Stimulated activated naive CD4-positive, alpha-beta T cell (primary cell): ENCODE results near the gene FAM229A.
"Not testable (repeated sequence)": the region's sequence is repeated elsewhere in the genome, so short reads cannot be mapped to it uniquely, and the experiment has no call there.

Source experiments
- DNase-seq, 6 experiments: peaks; one replicate each; lab custom pipeline; 2025; lab: John Stamatoyannopoulos, UW

FAM229A gene, protein sequence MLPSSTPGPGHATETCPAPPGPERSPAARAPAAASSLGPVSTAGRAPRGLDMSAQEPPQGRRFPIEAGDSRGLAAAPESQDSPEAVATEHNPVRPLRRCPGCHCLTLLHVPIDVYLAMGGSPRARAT

DNA sequence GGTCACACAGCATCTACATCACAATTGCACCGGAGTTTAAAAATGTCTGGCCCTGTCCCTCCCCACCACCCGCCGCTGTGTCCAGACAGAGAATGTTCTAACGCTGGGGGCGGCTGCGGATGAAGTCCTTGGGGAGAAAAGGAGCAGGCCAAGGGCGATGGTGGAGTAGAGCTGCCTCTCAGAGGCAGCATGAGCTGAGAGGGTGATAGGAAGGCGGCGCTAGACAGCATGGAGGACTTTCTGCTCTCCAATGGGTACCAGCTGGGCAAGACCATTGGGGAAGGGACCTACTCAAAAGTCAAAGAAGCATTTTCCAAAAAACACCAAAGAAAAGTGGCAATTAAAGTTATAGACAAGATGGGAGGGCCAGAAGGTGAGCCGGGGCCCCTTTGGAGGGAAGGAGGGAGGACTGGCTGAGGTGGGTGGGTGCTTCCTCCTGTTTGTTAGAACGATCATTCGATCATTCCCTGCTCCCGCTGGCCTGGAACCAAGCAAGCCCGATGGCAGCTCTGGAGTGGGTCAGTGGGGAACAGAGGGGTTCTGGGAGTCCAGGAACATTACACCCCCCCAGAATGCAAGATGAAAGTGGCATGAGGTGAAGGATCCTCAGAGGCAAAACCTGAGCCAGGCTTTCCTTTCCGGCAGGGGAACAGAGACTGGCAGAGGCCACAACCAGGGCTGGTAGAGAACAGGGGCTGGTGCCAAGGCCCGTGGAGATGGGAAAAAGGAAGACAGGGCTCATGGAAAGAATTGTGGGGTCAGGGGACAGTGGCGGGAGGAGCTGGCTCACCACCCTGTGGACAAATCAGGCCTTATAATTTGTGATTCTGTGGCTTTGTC is at the start of gene FAM229A, which contains the start of gene TSSK3:
TSS of gene FAM229A (minus strand) at position 12 of the 840 bp plus-strand sequence. CDS start 394 bp downstream, outside the sequence.
TSS of gene TSSK3 (plus strand) at position 66 of the 840 bp plus-strand sequence. CDS start at position 229, 163 bp downstream.
- no peak for DNase-seq

DNA sequence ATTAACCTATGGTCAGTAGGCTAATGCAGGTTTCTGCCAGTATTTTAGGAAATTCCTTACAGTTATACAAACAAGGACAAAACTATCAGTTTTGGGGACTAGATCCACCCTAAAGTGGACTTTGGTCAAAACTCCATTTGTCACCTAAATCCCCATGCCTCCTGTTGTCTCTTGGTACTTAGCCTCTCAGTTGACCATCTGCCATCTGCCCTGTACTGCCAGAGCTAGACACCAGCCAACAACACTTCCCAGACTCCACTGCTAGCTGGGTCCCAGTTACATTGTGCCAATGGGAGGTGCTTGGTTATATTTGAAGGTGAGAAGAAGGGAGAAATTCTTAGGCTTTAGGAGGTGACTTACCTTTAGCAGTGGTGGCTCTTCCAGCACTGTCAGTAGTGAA is 49.0 kb upstream of the FAM229A start:
- no peak for DNase-seq

DNA sequence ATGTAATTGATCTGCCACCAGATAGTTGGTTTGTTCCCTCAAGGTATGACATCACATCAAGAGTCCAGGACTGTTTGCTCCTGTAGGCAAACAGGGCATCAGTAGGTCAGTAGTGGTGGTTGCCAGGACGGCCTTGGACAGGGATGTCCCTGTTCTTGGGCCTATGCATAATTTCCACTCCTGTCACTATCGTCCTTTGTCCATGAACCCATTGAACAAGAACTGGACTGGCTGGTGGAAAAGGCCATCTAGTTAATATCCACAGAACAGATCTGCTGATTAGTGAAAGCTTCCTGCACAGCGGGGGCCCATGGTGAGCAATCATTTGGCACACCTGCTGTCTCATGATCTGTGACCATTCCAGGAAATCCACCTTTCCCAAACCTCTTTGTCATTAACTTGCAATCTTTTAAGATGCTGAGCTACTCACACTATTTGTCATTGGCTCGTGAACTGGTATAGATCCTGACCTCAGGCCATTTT is 44.4 kb upstream of the FAM229A start:
- no peak for DNase-seq

DNA sequence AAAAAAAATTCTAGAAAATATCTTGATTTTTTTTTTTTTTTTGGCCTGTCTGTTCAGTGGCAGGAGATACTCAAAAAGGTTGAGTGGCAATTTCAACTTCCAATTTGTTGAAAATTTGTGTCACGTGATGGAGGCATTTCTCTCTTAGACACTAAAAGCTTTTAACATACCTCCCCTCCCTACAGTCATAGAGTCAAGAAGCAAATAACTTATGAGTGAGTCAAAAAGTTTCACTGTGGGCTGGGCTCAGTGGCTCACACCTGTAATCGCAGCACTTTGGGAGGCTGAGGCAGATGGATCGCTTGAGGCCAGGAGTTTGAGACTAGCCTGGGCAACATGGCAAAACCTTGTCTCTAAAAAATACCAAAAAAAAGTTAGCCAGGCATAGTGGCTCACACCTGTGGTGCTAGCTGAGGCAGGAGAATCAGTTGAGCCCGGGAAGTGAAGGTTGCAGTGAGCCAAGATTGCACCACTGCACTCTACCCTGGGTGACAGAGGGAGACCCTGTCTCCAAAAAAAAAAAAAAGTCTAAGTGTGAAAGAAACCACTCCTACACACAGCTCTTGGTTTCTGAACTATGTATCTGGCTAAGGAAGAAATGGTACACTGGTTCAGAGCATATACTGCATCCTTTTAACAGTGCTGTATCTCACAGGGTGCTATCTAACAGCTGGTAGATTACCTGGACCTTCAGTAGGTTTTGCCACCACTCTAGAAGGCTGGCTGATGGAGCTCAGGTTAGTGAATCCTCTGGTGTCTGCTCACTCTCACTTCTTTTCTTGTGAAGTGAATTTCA is 43.6 kb upstream of the FAM229A start:
- no peak for DNase-seq

DNA sequence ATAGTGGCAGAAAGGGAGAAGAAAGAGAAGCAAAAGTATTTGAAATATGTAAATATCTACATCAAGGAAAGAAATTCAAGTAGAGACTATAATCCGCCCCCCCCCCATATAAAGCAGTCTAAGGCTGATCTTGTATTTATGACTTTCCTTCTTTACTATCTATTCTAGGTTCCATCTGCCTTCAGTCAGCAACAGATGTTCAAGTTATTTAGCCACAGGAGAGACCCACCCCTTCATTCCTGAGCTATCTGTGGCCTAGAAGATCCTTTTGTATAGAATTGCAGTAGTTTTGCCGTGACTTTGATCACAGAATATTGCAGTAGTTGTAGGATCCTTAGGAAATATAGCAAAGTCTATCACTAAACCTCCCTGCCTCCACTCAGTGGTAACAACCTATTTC is 42.7 kb upstream of the FAM229A start:
- no peak for DNase-seq

DNA sequence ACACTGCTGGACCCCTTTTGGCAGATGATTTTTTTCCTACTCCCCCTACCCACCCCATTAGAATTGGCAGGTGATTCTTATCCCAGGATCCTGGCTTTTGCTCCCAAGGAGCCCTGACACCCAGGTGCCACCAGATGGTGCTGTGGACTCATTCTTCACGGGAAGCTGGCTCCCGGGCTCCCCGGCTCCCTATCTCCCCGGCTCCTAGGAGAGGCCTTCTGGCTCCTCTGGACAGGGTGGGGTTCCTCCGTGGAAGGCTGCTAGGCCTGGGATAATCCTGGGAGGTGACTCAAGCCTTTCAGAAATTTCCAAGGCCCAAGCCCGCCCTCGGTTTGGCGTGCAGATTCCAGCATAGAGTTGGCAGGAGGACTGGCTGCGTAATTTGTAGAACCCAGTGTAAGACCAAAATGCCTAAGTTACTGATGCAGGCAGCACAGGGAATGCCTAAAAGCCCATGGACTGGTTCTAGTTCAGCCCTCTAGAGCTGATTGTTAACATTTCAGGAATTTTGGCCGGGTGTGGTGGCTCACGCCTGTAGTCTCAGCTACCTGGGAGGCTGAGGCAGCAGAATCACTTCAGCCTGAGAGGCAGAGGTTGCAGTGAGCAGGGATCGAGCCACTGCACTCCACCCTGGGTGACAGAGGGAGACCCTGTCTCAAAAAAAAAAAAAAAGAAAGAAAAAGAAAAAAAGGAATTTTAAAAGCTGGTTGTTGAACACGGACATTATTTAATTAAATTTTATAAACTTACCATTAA is 38.8 kb upstream of the FAM229A start:
- DNase-seq = peak; percentile 3 to 44 (median 26)

DNA sequence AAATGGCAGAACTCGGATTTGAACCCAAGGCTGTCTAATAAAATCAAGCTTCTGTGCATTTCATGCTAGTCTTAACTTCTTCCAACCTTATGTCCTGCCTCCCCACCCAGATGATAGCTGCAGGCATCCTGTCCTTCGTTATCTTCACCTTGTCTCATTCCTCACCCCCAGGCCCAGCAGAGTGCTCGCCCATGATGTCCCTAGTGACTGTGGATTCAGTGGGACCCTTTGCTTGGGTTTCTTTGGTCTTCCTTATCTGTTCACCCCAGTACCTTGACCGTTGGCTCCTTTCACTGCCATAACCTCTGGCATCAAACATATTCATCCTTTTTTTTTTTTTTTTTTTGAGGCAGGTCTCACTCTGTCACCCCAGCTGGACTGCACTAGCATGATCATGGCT is 37.6 kb upstream of the FAM229A start:
- DNase-seq = no peak

DNA sequence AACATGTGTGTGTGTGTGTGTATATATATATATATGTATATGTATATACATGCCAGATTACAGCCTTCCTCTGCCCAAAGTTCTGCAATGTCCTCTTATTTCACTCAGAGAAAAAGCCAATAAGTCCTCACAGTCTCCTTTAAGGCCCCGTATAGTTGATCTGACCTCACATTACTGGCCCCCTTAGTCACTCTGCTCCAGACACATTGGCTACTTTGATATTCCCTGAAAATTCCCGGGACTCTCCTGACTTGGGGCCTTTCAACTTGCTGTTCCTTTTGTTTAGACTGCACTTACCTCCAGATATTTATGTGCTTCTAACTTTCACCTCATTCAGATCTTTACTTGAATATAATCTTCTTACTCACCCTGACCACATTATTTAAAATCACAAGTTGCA is 36.1 kb upstream of the FAM229A start:
- no peak for DNase-seq

DNA sequence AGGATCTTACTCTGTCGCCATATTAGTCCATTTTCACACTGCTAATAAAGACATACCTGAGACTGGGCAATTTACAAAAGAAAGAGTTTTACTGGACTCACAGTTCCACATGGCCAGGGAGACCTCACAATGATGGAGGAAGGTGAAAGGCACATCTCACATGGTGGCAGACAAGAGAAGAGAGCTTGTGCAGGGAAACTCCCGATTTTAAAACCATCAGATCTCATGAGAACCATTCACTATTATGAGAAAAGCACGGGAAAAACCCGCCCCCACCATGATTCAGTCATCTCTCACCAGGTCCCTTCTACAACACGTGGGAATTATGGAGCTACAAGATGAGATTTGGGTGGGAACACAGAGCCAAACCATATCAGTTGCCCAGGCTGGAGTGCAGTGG is 34.2 kb upstream of the FAM229A start:
- DNase-seq = not testable (repeated sequence)

DNA sequence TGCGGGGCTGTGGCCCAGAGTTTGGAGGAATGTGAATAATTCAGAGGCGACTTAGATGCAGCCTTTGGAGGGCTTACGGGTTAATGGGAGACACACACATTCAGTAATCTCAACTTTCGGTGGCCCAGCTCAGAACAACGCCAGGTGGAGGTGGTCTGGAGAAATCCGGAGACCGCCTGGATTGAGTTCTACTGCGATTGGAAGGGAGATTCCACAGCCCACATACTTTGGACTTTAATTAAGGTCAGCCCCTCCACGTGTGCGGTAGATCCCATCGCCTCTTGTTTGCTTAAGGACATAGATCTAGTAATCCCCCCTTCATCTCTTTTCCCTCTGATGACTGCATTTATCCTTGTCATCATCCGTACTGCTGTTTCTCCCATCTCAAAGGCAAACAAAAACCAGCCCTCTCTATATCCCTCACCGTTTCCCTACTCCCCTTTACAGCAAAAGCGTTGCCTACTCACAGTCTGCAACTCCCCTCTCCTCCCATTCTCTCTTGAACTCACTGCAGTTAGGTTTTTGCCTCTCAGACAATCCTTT is 32.7 kb upstream of the FAM229A start:
- peak in 1 of 6 experiments; percentile 22 for DNase-seq

DNA sequence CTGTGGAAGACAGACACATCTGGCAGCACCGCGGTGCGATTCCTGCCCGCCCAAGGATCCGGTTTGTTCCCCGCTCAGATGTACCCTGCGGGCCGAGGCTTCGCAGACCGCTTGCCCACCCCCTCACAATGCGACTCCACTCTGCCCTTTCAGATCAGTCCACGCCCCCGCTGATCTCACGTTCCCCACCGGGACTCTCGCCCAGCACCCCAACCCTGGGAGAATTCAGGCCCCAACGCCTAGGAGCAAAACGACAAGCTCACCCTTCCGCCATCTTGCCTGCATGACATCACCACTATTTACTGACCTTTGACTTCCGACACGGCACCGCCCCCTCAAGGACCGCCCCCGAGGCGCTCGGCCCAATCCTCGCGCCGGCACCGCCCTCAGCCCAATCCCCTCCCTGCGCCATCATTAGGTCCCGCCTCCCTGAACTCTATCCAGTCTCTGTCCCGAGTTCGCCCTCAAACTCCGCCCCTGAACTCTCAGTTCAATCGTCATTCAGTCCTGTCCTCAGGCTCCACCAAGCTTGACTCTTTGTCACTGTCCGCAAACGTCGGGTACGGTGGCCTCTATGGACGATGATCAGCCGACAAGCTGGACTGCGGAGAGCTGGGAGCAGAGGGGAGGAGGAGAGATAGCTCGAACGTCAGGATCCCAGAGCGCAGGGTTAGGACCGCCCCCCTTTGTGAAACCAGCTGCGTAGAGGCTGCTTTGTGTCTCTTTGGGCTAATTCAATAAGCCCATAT is 32.0 kb upstream of the FAM229A start, which contains the start of gene BSDC1:
TSS of gene BSDC1 (minus strand) at position 301 of the 749 bp plus-strand sequence. CDS start at position 274, 27 bp downstream.
- peak; percentile 94 to 99 (median 97) for DNase-seq

DNA sequence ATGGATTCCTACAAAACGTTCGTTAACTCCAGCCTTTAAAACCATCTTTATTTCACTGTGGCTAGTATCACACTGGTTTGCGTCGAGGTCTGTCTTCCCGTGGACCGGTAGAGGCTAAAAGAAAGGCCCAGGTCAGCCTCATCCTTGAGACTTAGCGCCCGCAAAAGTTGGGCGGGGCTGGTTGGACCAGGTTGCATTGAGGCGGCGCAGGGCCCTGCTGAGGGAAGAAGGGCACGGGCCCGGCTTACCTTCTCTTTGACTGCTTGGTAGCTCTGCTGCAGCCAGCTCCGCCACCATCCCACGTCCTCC is 31.5 kb upstream of the FAM229A start:
- peak in 1 of 6 experiments; percentile 57 for DNase-seq

DNA sequence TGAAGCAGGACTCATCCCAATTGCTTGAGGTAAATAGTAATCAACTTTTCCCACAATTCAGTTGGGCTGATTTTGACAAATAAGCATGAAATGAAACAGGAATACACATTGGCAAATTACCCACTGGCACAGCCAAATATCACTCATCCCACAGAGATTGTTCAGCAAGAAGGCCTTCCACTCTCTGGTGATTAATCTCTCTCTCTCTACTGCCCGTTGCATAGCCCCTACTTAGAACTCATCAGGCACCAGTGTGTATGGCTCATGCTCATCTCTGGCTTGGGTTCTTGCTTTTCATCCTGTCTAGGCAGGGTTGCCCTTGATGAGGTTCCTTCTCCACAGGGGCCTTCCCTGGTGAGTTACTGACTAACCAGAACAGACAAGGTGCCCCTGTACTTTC is 30.9 kb upstream of the FAM229A start:
- DNase-seq = no peak

DNA sequence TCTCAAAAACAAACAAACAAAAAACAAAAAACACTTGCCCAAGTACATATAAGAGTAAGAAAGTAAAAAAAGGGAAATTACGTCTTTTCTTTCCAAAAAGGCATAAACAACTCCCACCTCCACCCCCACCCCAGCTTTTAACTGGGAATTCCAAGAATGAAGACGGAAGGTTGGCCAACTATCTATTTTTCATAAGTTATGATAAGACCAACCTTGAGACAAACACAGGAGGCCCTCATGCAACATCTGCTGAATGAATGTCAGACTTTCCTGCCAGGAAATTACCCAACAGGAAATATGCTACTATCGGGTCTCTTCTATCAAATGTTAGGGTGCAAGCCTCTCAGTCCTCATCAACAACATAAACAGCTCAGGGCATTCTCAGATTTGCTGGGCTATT is 30.0 kb upstream of the FAM229A start:
- no peak for DNase-seq

DNA sequence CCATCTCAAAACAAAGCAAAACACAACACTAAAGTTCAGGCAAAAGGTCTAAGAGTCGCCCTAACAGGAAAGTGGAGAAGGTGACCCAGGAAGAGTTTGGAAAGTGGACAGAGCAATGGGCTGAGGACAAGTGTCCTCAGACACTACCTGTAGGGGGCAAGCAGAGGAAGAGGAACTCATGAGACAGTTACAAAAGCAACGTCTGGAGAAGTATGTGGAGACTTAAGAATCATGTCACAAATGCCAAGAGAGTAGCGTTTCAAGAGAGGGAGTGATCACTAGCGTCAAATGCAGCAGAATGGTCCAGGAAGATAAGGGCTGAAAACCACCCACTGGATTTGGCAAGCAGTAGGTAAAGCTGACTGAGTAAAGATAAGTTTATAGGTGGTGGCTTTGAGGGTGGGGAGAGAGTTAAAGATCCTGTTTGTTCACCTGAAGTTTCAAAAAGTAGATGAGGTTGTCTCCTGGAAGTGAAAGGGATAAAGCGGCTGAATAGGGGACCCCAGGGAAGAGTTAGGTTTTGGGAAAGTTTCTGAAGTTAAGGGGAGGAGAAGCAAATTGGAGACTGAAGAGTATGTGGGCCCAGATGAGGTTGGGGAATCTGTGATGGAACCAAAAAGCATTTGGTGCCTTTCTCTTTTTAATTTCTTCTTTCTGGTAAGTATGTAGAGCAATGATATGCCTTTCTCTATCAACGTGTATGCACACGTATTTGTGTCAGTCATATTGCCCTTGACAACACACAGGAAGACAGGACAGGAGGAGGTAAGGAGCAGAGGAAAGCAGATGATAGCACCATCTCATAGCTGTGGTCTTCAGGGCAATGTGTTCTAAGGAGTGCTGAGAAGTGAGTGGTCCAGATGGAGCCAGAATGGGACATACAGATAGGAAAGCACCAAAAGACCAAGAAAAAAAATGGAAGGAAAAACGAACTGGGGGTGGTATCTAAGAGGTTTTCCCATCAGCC is 28.9 kb upstream of the FAM229A start:
- DNase-seq = no peak

DNA sequence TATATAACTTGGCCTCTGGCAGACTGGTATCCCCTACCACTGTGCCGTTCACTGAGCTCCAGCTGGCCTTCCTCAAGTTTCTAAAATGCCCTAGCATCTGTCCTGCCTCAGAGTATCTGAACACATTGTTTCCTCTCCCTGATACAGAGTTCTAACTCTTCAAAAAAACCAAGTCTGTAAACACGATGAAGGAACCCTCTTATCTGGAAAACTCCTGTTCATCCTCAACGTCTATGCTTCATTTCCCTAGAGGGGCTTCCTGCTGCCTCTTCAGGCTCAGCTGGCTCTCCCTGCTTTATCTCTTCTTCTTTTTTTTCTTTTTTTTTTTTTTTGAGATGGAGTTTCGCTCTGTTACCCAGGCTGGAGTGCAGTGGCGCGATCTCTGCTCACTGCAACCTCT is 26.4 kb upstream of the FAM229A start:
- DNase-seq = no peak

DNA sequence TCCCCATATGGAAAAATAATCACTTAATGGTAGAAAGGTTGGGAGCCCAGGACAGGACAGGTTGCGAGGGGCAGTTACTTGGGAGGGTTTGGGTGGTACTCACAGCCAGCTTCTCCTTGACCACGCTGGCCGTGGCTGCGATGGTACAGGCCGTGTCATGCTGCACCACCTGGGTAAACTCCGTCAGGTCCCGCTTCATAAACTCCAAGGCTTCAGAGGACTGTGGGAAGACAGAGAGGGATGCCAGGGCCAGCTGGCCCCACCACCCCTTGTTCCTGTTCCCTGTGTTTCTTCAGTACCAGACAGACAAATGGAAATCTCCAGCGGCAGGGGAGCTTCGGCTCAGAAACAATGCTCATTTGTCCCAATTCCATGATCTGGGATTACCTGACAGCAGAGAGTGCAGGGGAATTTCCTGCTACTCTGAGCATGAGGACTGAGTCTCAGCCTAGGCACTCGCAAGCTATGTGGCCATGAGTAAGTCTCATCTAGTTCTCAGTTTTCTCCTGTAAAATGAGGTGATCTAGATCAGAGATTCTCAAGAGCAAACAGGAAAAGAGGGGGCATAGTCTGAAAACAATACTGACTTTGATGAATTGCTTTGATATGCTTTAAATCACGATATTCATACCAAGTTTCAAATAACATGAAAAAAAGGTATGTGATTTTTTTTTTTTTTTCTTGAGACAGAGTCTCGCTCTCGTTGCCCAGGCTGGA is 24.5 kb upstream of the FAM229A start:
- DNase-seq = peak in 2 of 6 experiments; percentile 24 to 39

DNA sequence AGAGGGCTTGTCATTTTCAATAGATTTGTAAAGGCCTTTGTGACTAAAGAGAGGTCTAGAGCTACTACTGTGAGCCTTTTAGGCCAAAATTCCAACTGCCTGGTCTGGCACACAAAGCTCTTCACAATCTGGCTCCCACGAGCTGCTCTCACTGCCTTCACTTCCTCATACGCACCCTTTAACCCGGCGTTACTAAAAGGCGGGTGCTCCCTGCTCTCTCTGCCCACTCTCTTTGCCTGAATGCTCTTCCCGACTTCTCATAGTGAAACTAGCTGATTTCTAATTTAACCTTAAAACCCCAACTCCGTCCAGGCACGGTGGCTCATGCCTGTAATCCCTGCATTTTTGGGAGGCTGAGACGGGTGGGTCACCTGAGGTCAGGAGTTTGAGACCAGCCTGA is 17.8 kb upstream of the FAM229A start:
- DNase-seq = no peak
